ENCODE measurements around the gene TANGO2. TPM values are rescaled to one million over a fixed set of nuclear protein-coding genes. Genes with fewer than 3 reads are reported as not detected.

The TANGO2 gene
- total and polyA plus RNA-seq, 2 of the 8 experiments (the other 6 are each of a cell fraction or from before 2014, with no cell fraction given), result 10.1 to 18.4 TPM

DNA sequence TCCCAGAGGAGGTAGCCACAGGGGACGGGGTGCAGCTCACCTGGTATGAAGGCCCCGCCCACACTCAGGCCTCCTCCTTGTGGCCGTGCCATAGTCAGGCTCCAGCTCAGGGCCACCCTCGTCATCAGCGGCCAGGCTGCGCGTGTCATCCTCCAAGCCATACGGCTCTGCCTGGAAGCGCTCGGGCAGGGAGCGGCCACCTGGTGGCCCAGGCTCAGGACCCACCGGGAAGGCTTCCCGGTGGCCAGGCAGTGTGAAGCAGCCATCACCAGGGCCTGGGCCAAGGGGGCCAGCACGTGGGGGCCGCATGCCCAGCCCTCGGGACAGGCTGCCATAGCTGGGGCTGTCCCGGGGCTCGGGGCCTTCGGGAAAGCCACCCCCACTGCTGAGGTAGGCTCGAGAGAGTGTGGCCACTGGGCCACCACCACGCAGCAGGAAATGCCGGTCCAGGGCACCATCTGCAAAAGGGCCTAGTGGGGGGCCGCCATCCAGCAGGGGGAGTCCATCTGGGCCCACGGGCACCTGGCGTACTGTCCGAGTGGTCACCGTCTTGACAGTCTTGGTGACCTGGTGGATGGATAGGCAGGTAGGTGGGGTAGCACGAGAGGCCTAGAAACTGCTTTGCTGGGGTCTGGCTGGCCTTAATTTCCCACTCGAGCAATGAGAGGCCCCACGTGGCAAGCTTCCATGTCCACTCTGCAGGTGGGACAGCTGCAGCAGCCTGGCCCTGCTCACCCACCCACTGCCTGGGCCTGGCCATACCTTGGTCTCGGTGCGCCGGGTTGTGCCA lies 39.5 kb upstream of the TANGO2 start:
- no peak overlapping the region for H2BK5ac ChIP-seq (ENCODE audit: low read depth, low read length)
- no peak overlapping the region for H2BK12ac ChIP-seq (ENCODE audit: low read depth, low read length)
- H3K4me2 ChIP-seq (ENCODE audit: insufficient read depth in 1 of 2, low read depth in 2 of 2, low read length in 2 of 2), result no peak overlapping the region
- no peak for FAIRE-seq
- H3K36me3 ChIP-seq (ENCODE audit: control insufficient read depth in 2 of 4, insufficient read depth in 4 of 4, low read length in 3 of 4), result peaks cover 2 to 33% (median 8%) of the 10 kb centered on the region in 4 experiments; a peak in 7 of 8 replicates
- ChIA-PET CTCF (ENCODE audit: partially characterized antibody) (interaction anchor here (1.1 to 2.1 kb wide), 4 partner anchors 10 to 51 kb away, joined by 3 to 10 read pairs (median 4); no protein-coding TSS in a partner anchor), POLR2A (ENCODE audit: partially characterized antibody) (interaction anchor here (0.8 to 1.0 kb wide), 2 partner anchors 9 to 100 kb away, joined by 3 read pairs; no protein-coding TSS in a partner anchor)
- H2BK120ac ChIP-seq (replicated peaks; ENCODE audit: low read depth, low read length), result no peak overlapping the region
- H4K20me1 ChIP-seq (replicated peaks in 1 of 2; ENCODE audit: control insufficient read depth in 1 of 2, insufficient read depth in 2 of 2, low read length in 2 of 2), result peaks cover 11 to 29% of the 10 kb centered on the region in 2 experiments
- H2BK20ac ChIP-seq (ENCODE audit: low read length), result no peak overlapping the region
- H3K4me1 ChIP-seq (replicated peaks in 1 of 4; ENCODE audit: control insufficient read depth in 3 of 4, insufficient read depth in 4 of 4, low read length in 3 of 4), result peaks cover 0 to 8% (median 6%) of the 10 kb centered on the region in 4 experiments; a peak in 5 of 7 replicates
- no peaks in the 10 kb centered on the region; the same call in 1 of the 2 replicates for H3K23me2 ChIP-seq (ENCODE audit: low read depth, low read length)
- H3K4me3 ChIP-seq (ENCODE audit: extremely low read depth in 1 of 4, insufficient read depth in 2 of 4, low read depth in 3 of 4, low read length in 4 of 4), result no peak overlapping the region
- no peak overlapping the region for H2AFZ ChIP-seq (ENCODE audit: low read length)
- H3K4ac ChIP-seq (replicated peaks; ENCODE audit: insufficient read length, low read depth, low read length), result no peak overlapping the region
- H3K9me3 ChIP-seq (ENCODE audit: insufficient read depth in 2 of 2, low read depth in 1 of 2, low read length in 1 of 2), result no peaks in the 10 kb centered on the region
- no peak overlapping the region for H3K18ac ChIP-seq (ENCODE audit: extremely low read depth, low read length)
- peaks cover 0 to 8% of the 10 kb centered on the region in 2 experiments; a peak in 1 of 4 replicates for H3K79me2 ChIP-seq (ENCODE audit: control insufficient read depth in 1 of 2, insufficient read depth in 2 of 2, low read length in 2 of 2)
- H3K56ac ChIP-seq (replicated peaks; ENCODE audit: insufficient read length, low read depth, low read length), result no peak overlapping the region
- no peak overlapping the region for H4K5ac ChIP-seq (ENCODE audit: insufficient read length, low read depth, low read length)
- peaks cover 24% of the 10 kb centered on the region for H3K79me1 ChIP-seq (ENCODE audit: low read depth, low read length)
- DNase-seq (ENCODE audit: low read depth in 1 of 2, low spot score in 2 of 2), result no peak
- no peak overlapping the region for H4K91ac ChIP-seq (replicated peaks; ENCODE audit: insufficient read length, low read length)
- no peak overlapping the region for H3K14ac ChIP-seq (ENCODE audit: insufficient read length)
- peak overlapping the region; percentile 17; the same call in 1 of the 2 replicates for H4K8ac ChIP-seq (ENCODE audit: extremely low read depth, insufficient read depth, low read length)
- no peak overlapping the region for H3K23ac ChIP-seq (ENCODE audit: insufficient read length)
- no peak overlapping the region for H2AK5ac ChIP-seq (ENCODE audit: low read depth, low read length)
- no peak overlapping the region for H3K9ac ChIP-seq (replicated peaks in 1 of 4; ENCODE audit: extremely low read depth in 1 of 4, low read depth in 3 of 4, low read length in 3 of 4)
- no peaks in the 10 kb centered on the region for H3K27me3 ChIP-seq (replicated peaks in 1 of 4; ENCODE audit: control insufficient read depth in 3 of 4, extremely low read depth in 1 of 4, insufficient read depth in 3 of 4, low read length in 3 of 4)
- H3K27ac ChIP-seq (ENCODE audit: low read depth, low read length), result no peak overlapping the region
- WGBS, 2 experiments (ENCODE audit: extremely low coverage in 1 of 2, insufficient coverage in 1 of 2, insufficient read length in 1 of 2, insufficient replicate concordance in 2 of 2, low coverage in 1 of 2, low lambda C conversion rate in 2 of 2, missing lambda C conversion rate in 1 of 2), result 96% methylated on average over 33 of the region's 33 CpGs; no CpG with 5 or more reads in 1 of the 2 experiments
- no peak overlapping the region for H2BK15ac ChIP-seq (ENCODE audit: low read length)
- TF ChIP-seq, protein P1, sequence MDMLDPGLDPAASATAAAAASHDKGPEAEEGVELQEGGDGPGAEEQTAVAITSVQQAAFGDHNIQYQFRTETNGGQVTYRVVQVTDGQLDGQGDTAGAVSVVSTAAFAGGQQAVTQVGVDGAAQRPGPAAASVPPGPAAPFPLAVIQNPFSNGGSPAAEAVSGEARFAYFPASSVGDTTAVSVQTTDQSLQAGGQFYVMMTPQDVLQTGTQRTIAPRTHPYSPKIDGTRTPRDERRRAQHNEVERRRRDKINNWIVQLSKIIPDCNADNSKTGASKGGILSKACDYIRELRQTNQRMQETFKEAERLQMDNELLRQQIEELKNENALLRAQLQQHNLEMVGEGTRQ (IDR thresholded peaks at IDR 0.05; ENCODE audit: low read length), result no peak
- TF ChIP-seq TBP (IDR thresholded peaks at IDR 0.05; ENCODE audit: low read depth, low read length), result no peak
- TF ChIP-seq BRCA1 (IDR thresholded peaks at IDR 0.05; ENCODE audit: low read depth, low read length), result no peak
- TF ChIP-seq POLR2A (IDR thresholded peaks at IDR 0.05; ENCODE audit: control extremely low read depth in 1 of 2, low read depth in 2 of 2, low read length in 2 of 2), result no peak
- TF ChIP-seq, protein P2, sequence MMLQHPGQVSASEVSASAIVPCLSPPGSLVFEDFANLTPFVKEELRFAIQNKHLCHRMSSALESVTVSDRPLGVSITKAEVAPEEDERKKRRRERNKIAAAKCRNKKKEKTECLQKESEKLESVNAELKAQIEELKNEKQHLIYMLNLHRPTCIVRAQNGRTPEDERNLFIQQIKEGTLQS (IDR thresholded peaks at IDR 0.05; ENCODE audit: insufficient read depth, low read depth, low read length), result no peak
- TF ChIP-seq GTF2F1 (IDR thresholded peaks at IDR 0.05; ENCODE audit: borderline replicate concordance, low read depth, low read length), result no peak
- TF ChIP-seq, protein P3, sequence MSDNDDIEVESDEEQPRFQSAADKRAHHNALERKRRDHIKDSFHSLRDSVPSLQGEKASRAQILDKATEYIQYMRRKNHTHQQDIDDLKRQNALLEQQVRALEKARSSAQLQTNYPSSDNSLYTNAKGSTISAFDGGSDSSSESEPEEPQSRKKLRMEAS (IDR thresholded peaks at IDR 0.05), result no peak
- no peak for TF ChIP-seq RAD21 (IDR thresholded peaks at IDR 0.05 in 1 of 2, conservative IDR thresholded peaks at IDR 0.05 in 1 of 2; ENCODE audit: low read depth in 2 of 2, low read length in 2 of 2)
- TF ChIP-seq TAF1 (IDR thresholded peaks at IDR 0.05; ENCODE audit: low read depth, low read length), result no peak

Data from H1 (cell line).